GM23248 (cell line): ENCODE measurements around the gene CFAP20DC. TPM values are rescaled to one million over a fixed set of nuclear protein-coding genes. Genes with fewer than 3 reads are reported as not detected.
"Not testable (repeated sequence)": the region's sequence is repeated elsewhere in the genome, so short reads cannot be mapped to it uniquely, and the experiment has no call there.

Experiments used
- DNase-seq: peaks from one replicate; pipeline ENCODE4 v3.0.0-alpha.2; 2015
- H2AFZ ChIP-seq: fragments of 200-600 bp; sonication (generic); 2 replicates; pipeline ENCODE4 v1.6.1; 2016; ENCODE audit warnings: antibody characterized with exemption
- H3F3A ChIP-seq: fragments of 200-600 bp; sonication (generic); 2 replicates; pipeline ENCODE4 v1.6.1; 2016; ENCODE audit warnings: mild to moderate bottlenecking, antibody characterized with exemption, mixed run types; ENCODE audit not compliant: insufficient read depth
- H3K27ac ChIP-seq: fragments of 200-600 bp; sonication (generic); 2 replicates; pipeline ENCODE4 v1.5.1; 2016; ENCODE audit warnings: mild to moderate bottlenecking
- H3K27me3 ChIP-seq: fragments of 200-600 bp; sonication (generic); replicated peaks from 2 replicates; pipeline ENCODE4 v1.6.1; 2016; ENCODE audit warnings: mild to moderate bottlenecking; ENCODE audit not compliant: insufficient read depth
- H3K36me3 ChIP-seq: fragments of 200-600 bp; sonication (generic); 2 replicates; pipeline ENCODE4 v1.6.1; 2016; ENCODE audit warnings: low read depth, mild to moderate bottlenecking
- H3K4me1 ChIP-seq: fragments of 200-600 bp; sonication (generic); 2 replicates; pipeline ENCODE4 v1.6.1; 2016; ENCODE audit warnings: mild to moderate bottlenecking; ENCODE audit not compliant: insufficient read depth
- H3K4me2 ChIP-seq: fragments of 200-600 bp; sonication (generic); one replicate; pipeline ENCODE4 v1.6.1; 2016; ENCODE audit warnings: mild to moderate bottlenecking; ENCODE audit not compliant: unreplicated experiment
- H3K4me3 ChIP-seq: fragments of 200-600 bp; sonication (generic); 2 replicates; pipeline ENCODE4 v1.5.1; 2016; ENCODE audit warnings: mild to moderate bottlenecking
- H3K79me2 ChIP-seq: fragments of 200-600 bp; sonication (generic); 2 replicates; pipeline ENCODE4 v1.6.1; 2016; ENCODE audit warnings: mild to moderate bottlenecking; ENCODE audit not compliant: insufficient read depth
- H3K9ac ChIP-seq: fragments of 200-600 bp; sonication (generic); 2 replicates; pipeline ENCODE4 v1.6.1; 2016; ENCODE audit warnings: mild to moderate bottlenecking
- H3K9me2 ChIP-seq: fragments of 200-600 bp; sonication (generic); 2 replicates; pipeline ENCODE4 v1.6.1; 2016; ENCODE audit warnings: mixed run types, mild to moderate bottlenecking, moderate library complexity; ENCODE audit not compliant: insufficient read depth
- H3K9me3 ChIP-seq: fragments of 200-600 bp; sonication (generic); one replicate; pipeline ENCODE4 v1.6.1; 2017; ENCODE audit warnings: low read depth
- H4K20me1 ChIP-seq: fragments of 200-600 bp; sonication (generic); 2 replicates; pipeline ENCODE4 v1.6.0; 2016; ENCODE audit not compliant: insufficient read depth
- EZH2 ChIP-seq: fragments of 200-600 bp; sonication (generic); IDR thresholded peaks from 2 replicates; pipeline ENCODE4 v1.6.1; 2018; ENCODE audit warnings: antibody characterized with exemption, mild to moderate bottlenecking; ENCODE audit not compliant: insufficient read depth, poor library complexity, severe bottlenecking
- EZH2phosphoT487 ChIP-seq: fragments of 200-600 bp; sonication (generic); IDR thresholded peaks from 2 replicates; pipeline ENCODE4 v1.6.1; 2018; ENCODE audit warnings: antibody characterized with exemption, moderate library complexity, mild to moderate bottlenecking, low read depth; ENCODE audit not compliant: insufficient read depth
- WGBS, 2 experiments: methylation state at CpG; one replicate each; pipeline ENCODE4 v1.1.6; 2015 to 2017; ENCODE audit warnings: low lambda C conversion rate in 2 of 2, low coverage in 1 of 2; ENCODE audit errors: missing lambda C conversion rate in 2 of 2; 5-methylcytosine and 5-hydroxymethylcytosine counted together
- in situ Hi-C: fragments of 300-500 bp; cut with MboI; formaldehyde crosslinking; loops from 2 replicates; pipeline ENCODE4 v1.15.0; 2020
- polyA plus RNA-seq: library from polyadenylated mRNA; unstranded; fragments of >200 nt; fragmentation: Nextera tagmentation; extraction: Ambion mirVana; gene quantifications from 2 replicates; pipeline ENCODE4 v1.2.1, GENCODE V29; 2016
- total RNA-seq: library from RNA; depleted of rRNA; stranded (reverse); fragments of >200 nt; shearing (Covaris generic); gene quantifications from 2 replicates; pipeline ENCODE4 v1.2.3, GENCODE V29; 2014

Gene CFAP20DC
- total and polyA plus RNA-seq, 2 experiments from 2014 or later, result 1.9 to 2.9 TPM

DNA sequence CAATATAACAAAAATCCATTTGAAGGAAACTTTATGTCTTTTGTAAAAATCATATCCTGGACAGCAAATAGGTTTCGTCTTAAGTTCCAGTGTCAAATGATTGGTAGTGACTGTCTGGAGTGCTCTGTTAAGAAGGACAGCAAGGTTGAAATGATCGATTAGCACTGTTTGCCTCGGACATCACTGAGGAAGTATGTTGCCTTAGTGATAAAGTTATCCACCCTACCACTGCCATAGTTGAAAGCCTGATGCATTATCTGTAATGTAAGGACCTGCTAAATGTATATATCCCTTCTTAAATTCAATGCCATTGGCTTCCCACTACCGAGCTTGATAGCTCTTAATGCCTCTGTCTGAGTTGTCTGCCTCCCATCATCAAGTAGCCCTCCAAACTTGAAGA, 70.0 kb downstream of the CFAP20DC start:
- no peak for DNase-seq

DNA sequence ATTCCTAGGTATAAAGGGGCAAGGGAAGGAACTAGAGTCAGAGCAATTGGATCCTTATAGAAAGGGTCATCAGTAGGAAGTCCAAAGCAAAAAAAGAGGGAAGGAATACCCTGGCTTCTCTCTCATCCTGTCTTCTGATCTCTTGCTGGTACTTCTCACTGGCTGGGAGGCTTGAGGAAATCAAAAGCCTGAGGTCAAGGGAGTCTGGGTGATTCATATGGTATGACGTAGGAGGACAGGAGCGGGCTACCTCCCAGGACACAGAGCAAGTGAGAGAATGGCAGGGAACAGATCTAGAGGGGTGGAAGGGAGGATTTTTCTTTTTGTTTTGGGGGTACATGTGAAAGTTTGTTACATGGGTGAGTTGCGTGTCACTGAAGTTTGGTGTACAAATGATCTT, 76.0 kb downstream of the CFAP20DC start:
- H3K27ac ChIP-seq, result no peak overlapping the region
- H3K4me1 ChIP-seq, result no peaks in the 10 kb centered on the region
- no peak overlapping the region for H3K9ac ChIP-seq
- TF ChIP-seq EZH2 (no peak), EZH2phosphoT487 (no peak)
- no peaks in the 10 kb centered on the region for H3K9me2 ChIP-seq
- no peaks in the 10 kb centered on the region for H3K27me3 ChIP-seq
- no peaks in the 10 kb centered on the region for H3K9me3 ChIP-seq
- H3F3A ChIP-seq, result no peaks in the 10 kb centered on the region
- H2AFZ ChIP-seq, result no peak overlapping the region
- H3K4me3 ChIP-seq, result no peak overlapping the region
- DNase-seq, result no peak
- H4K20me1 ChIP-seq, result no peaks in the 10 kb centered on the region
- 92 to 97% methylated on average over 3 of the region's 3 CpGs for WGBS, 2 experiments
- in situ Hi-C loops, result no loop called here
- no peaks in the 10 kb centered on the region for H3K36me3 ChIP-seq
- no peak overlapping the region for H3K4me2 ChIP-seq
- H3K79me2 ChIP-seq, result no peaks in the 10 kb centered on the region

More for the DNA sequence above, 70.0 kb downstream of the CFAP20DC start:
- Histone ChIP-seq H3K27ac (no peak overlapping the region), H3K9ac (no peak overlapping the region), H2AFZ (no peak overlapping the region), H3K9me3 (no peaks in the 10 kb centered on the region), H3K27me3 (no peaks in the 10 kb centered on the region), H4K20me1 (no peaks in the 10 kb centered on the region), H3K4me2 (no peak overlapping the region), H3K36me3 (no peaks in the 10 kb centered on the region), H3K9me2 (no peaks in the 10 kb centered on the region), H3K4me1 (peaks cover 9% of the 10 kb centered on the region), H3K4me3 (no peak overlapping the region), H3K79me2 (no peaks in the 10 kb centered on the region), H3F3A (no peaks in the 10 kb centered on the region)
- in situ Hi-C loops, result no loop called here
- TF ChIP-seq EZH2 (no peak), EZH2phosphoT487 (no peak)
- 91 to 94% methylated on average over 4 of the region's 4 CpGs for WGBS, 2 experiments

DNA sequence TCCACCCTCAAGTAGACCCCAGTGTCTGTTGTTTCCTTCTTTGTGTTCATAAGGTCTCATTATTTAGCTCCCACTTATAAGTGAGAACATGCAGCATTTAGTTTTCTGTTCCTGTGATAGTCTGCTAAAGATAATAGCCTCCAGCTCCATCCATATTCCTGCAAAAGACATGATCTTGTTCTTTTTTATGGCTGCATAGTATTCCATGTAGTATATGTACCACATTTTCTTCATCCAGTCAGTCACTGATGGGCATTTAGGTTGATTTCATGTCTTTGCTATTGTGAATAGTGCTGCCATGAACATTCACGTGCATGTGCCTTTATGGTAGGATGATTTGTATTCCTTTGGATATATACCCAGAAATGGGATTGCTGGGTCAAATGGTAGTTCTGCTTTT, 82.0 kb downstream of the CFAP20DC start:
- in situ Hi-C loops, H3K9me2 ChIP-seq, H3K4me3 ChIP-seq, H3K9me3 ChIP-seq, H3K27ac ChIP-seq, H3F3A ChIP-seq, H3K27me3 ChIP-seq, H3K4me2 ChIP-seq, H3K79me2 ChIP-seq, H3K9ac ChIP-seq, H4K20me1 ChIP-seq, H3K36me3 ChIP-seq, DNase-seq, H2AFZ ChIP-seq: not testable (repeated sequence)
- H3K4me1 ChIP-seq, result peaks cover 20% of the 10 kb centered on the region
- whole genome bisulfite sequencing, 2 experiments, result 88 to 100% methylated on average over 1 of the region's 1 CpG

DNA sequence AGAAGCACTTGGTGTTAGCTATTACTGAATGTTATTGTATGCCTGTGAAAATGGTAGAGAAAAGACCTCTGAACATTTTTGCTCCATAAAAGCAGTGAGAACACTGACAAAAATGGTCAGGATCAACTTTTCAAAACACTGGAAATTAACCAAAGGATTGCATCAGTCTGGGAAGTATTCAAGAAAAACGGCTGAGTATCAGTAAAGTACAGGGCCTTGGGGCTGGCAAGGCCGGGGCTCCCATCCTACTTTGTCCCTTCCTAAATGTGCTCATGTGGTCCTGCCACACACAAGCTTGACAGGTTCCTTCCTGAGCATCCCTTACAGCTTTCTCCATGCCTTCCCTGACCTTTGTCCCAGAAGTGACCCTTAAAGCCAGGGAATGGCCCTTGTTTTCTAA, 84.0 kb downstream of the CFAP20DC start:
- Histone ChIP-seq H3K9me3 (no peaks in the 10 kb centered on the region), H3K9ac (peak overlapping the region; percentile 69), H2AFZ (peak overlapping the region; percentile 90), H3K79me2 (no peaks in the 10 kb centered on the region), H3K4me1 (peaks cover 35% of the 10 kb centered on the region), H4K20me1 (no peaks in the 10 kb centered on the region), H3K27ac (peak overlapping the region; percentile 45), H3F3A (peaks cover 13% of the 10 kb centered on the region), H3K4me2 (peak overlapping the region; percentile 24), H3K9me2 (no peaks in the 10 kb centered on the region), H3K36me3 (no peaks in the 10 kb centered on the region), H3K4me3 (no peak overlapping the region), H3K27me3 (no peaks in the 10 kb centered on the region)
- DNase-seq, result peak; percentile 43
- TF ChIP-seq EZH2phosphoT487 (no peak), EZH2 (no peak)
- in situ Hi-C loops, result no loop called here
- WGBS, 2 experiments, result 20 to 29% methylated on average over 2 of the region's 2 CpGs

DNA sequence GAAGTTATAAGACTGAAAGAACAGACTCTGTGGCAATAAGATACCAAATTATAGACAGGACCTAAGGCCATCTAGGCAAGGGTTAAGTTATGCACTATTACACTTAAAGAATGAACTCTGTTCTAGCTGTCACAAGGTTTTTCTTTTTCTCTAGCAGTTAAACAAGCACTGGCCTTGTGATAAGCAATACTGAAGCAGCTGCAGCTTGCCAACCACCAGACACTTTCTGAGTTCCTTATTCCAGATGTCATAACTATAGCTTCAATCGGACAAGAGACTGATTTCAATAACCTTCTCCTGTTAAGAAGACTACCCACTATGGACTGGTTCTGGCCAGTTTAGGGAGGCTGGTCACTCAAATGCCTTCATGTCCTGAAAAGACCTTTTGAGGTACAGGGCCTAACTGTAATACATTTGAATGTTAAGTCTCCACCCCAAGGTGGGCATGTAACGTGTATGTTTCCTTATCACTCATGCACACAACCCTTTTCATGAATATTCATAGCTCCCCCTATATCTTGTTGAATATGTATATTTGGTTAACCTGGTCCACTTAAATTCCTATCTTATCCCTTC, 85.8 kb downstream of the CFAP20DC start:
- Histone ChIP-seq H3F3A (peaks cover 13% of the 10 kb centered on the region), H4K20me1 (no peaks in the 10 kb centered on the region), H3K4me1 (peaks cover 35% of the 10 kb centered on the region), H3K36me3 (no peaks in the 10 kb centered on the region), H3K27me3 (no peaks in the 10 kb centered on the region), H3K9ac (no peak overlapping the region), H3K4me3 (no peak overlapping the region), H2AFZ (no peak overlapping the region), H3K9me3 (no peaks in the 10 kb centered on the region), H3K9me2 (no peaks in the 10 kb centered on the region), H3K79me2 (no peaks in the 10 kb centered on the region), H3K4me2 (no peak overlapping the region), H3K27ac (no peak overlapping the region)
- no peak for TF ChIP-seq EZH2
- in situ Hi-C loops, result no loop called here
- 94 to 95% methylated on average over 2 of the region's 2 CpGs for WGBS, 2 experiments
- DNase-seq, result no peak
